ENCODE data around the gene UBAP1L.

DNA sequence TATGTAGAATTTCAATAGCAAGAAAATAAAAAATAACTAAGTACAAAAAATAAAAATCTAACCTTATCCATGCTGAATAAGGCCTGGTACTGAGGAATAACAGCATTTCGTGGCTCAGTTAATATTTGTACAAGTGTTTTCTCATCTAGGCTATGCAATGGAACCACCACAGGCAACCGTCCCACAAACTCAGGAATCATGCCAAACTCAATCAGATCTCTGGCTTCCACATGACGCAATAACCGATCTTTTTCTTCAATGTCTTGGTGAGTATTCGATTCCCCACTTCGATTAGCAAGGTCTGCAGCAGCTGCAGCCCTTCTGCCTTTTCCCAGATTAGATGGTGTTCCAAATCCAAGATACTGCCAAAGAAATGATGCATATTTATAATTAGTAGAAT lies 39.7 kb upstream of the UBAP1L start:
- TF ChIP-seq, protein P1, sequence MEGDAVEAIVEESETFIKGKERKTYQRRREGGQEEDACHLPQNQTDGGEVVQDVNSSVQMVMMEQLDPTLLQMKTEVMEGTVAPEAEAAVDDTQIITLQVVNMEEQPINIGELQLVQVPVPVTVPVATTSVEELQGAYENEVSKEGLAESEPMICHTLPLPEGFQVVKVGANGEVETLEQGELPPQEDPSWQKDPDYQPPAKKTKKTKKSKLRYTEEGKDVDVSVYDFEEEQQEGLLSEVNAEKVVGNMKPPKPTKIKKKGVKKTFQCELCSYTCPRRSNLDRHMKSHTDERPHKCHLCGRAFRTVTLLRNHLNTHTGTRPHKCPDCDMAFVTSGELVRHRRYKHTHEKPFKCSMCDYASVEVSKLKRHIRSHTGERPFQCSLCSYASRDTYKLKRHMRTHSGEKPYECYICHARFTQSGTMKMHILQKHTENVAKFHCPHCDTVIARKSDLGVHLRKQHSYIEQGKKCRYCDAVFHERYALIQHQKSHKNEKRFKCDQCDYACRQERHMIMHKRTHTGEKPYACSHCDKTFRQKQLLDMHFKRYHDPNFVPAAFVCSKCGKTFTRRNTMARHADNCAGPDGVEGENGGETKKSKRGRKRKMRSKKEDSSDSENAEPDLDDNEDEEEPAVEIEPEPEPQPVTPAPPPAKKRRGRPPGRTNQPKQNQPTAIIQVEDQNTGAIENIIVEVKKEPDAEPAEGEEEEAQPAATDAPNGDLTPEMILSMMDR (IDR thresholded peaks at IDR 0.05; ENCODE audit: low read depth, low read length), result no peak
- TF ChIP-seq EZH2phosphoT487 (IDR thresholded peaks at IDR 0.05; ENCODE audit: low read depth), result no peak
